ENCODE data around the gene CNTN4.

GRCh38 chr3:2793987-2794386, 695.3 kb downstream of the CNTN4 start:
- TF ChIP-seq CTCF (IDR thresholded peaks at IDR 0.05; ENCODE audit: low read length), result no peak
- TF ChIP-seq EZH2 (optimal IDR thresholded peaks at IDR 0.05; ENCODE audit: low read depth, low read length), result no peak
